GM12801 (cell line): Measurements from ENCODE around the gene NPEPL1.

Source experiments
- CTCF ChIP-seq: IDR thresholded peaks from one replicate; pipeline ENCODE4 v1.5.1; 2011; ENCODE audit warnings: control low read depth; ENCODE audit not compliant: insufficient read length; ENCODE audit errors: extremely low read depth

The NPEPL1 gene

DNA sequence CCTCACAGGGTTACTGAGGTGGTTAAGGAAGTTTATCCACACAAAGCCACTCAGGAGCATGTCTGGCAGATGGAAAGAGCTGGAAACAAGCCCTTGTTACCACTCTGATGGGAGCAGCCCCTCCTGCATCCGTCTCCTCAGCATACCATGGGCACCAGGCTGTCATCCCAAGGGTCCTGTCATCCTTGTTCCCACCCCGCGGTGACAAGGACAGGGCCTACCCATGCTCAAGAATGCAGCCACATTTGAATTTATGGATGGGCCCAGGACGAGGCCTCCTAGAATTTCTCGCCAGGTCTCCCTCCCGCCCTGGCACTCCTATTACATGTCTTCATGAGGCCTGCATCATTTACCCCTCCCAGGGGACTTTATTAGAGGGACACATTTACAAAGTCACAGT, 60.0 kb downstream of the NPEPL1 start:
- no peak for TF ChIP-seq CTCF

DNA sequence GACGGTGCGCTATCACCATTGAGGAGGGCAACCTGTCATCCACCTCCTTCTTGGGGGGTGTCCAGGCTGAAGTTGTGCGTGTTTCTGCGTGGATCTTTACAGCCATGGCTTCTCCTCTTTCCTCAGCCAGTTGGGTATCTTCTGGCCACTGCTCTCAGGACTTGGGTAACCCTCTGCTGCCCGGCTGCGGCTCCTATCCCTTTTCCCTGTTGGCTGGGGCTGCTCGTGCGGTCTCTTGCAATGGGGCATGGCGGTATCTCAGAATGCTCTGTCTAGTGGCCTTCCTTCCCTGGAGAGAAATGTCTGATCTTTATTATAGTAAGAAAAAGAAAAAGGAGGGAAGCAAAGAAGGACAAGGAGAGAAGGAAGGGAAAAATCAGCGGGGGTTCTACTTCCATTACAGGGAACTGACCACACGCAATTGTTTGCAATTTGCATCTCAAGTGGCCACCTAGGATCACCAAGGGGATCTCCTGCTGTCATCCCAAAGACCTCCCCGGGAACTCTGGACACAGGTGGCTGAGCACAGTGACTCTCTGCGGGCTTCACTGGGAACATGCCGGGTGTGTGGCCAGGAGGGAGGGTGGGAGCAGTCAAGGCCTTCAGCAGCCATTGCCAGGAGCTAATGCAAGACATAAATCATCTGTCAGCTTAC, 60.8 kb downstream of the NPEPL1 start:
- no peak for TF ChIP-seq CTCF

GRCh38 chr20:58753922-58754551, 61.4 kb downstream of the NPEPL1 start:
- no peak for TF ChIP-seq CTCF

GRCh38 chr20:58754584-58754983, 62.0 kb downstream of the NPEPL1 start:
- no peak for TF ChIP-seq CTCF

- no peak for TF ChIP-seq CTCF
Measured at GRCh38 chr20:58755062-58755697, 62.6 kb downstream of the NPEPL1 start.

- no peak for TF ChIP-seq CTCF
Measured at GRCh38 chr20:58755766-58756449, 63.3 kb downstream of the NPEPL1 start.

DNA sequence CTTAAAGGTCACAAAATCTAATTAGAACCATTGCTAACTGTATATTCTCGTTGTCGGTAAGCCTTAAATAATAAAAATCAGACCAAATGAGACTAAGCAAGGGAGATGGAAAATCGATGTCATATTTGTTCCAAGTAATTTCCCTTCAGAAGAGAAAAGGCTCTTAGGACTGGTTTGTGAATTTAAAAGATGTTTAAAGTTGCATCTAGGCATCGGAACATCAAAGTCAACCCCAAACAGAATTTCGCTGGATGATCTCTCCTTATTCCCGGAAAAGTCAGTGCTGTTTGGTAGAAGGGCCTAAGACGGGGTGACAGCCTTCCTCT, 63.8 kb downstream of the NPEPL1 start:
- no peak for TF ChIP-seq CTCF
